Type B pancreatic cell (in vitro differentiated cells): Measurements from ENCODE around the gene ZNF516. TPM values are rescaled to one million over a fixed set of nuclear protein-coding genes. Genes with fewer than 3 reads are reported as not detected.
A peak's percentile ranks its signal among the peaks of the same experiment; 100 is the strongest.

Source experiments
- DNase-seq: peaks from one replicate; pipeline ENCODE4 v3.0.0; 2021; ENCODE audit warnings: mixed read lengths; ENCODE audit not compliant: unreplicated experiment; ENCODE audit errors: extremely low spot score
- H3K27ac Mint-ChIP-seq: 2 replicates; pipeline ENCODE4 v1.8.0; 2021; ENCODE audit warnings: mild to moderate bottlenecking, mixed read lengths
- H3K27me3 Mint-ChIP-seq: 2 replicates; pipeline ENCODE4 v1.8.0; 2021; ENCODE audit warnings: mixed read lengths
- H3K36me3 Mint-ChIP-seq: 2 replicates; pipeline ENCODE4 v1.8.0; 2021; ENCODE audit warnings: mixed read lengths
- H3K4me1 Mint-ChIP-seq: one replicate; pipeline ENCODE4 v1.8.0; 2021; ENCODE audit warnings: mixed read lengths; ENCODE audit not compliant: unreplicated experiment
- H3K4me3 Mint-ChIP-seq: 2 replicates; pipeline ENCODE4 v1.8.0; 2021; ENCODE audit warnings: mild to moderate bottlenecking, mixed read lengths
- H3K9me3 Mint-ChIP-seq: 2 replicates; pipeline ENCODE4 v1.8.0; 2021; ENCODE audit warnings: mixed read lengths
- total RNA-seq: library from RNA; stranded (reverse); gene quantifications from 2 replicates; pipeline ENCODE4 v1.2.1, GENCODE V29; 2021; ENCODE audit warnings: low replicate concordance
- TF ChIP-seq, protein P1 (sequence below): fragments of 200-600 bp; sonication (generic); conservative IDR thresholded peaks from 2 replicates; pipeline ENCODE4 v1.5.0; 2021; ENCODE audit warnings: antibody characterized with exemption, mild to moderate bottlenecking

ZNF516 gene
- total RNA-seq, 1 donor from 2014 or later: 71.2 TPM

DNA sequence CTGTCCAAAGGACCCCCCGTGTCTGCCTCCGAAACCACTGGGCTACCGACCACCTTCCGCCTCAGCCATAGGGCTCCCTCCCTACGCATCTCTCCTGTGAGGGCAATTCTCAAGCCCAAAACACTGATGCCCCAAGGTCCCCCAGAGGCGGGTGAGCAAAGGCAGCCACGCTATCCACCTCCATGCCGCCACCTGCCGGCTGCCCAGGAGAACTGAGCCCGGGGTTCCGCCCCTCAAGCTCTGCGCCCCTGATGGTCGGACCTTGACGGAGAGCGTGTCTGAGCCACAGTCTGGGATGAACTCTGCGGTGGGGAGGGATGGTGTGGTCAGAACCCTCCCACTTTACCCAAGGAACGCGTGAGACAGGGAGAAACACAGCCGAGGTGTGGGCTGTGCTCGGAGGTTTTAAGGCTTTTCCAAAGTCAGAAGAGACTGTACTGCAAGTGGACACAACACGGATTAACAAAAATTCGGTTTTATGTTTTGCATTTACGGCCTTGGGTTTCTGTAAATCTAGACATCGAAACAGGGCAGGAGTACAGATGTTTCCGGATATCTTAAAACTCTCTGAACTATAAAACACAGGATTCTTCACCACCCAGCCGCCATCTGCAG lies 114.1 kb downstream of the ZNF516 start:
- peaks cover 19% of the 10 kb centered on the region for H3K36me3 Mint-ChIP-seq
- no peak for DNase-seq
- H3K27ac Mint-ChIP-seq: no peak overlapping the region
- no peaks in the 10 kb centered on the region for H3K27me3 Mint-ChIP-seq
- TF ChIP-seq, protein P1, sequence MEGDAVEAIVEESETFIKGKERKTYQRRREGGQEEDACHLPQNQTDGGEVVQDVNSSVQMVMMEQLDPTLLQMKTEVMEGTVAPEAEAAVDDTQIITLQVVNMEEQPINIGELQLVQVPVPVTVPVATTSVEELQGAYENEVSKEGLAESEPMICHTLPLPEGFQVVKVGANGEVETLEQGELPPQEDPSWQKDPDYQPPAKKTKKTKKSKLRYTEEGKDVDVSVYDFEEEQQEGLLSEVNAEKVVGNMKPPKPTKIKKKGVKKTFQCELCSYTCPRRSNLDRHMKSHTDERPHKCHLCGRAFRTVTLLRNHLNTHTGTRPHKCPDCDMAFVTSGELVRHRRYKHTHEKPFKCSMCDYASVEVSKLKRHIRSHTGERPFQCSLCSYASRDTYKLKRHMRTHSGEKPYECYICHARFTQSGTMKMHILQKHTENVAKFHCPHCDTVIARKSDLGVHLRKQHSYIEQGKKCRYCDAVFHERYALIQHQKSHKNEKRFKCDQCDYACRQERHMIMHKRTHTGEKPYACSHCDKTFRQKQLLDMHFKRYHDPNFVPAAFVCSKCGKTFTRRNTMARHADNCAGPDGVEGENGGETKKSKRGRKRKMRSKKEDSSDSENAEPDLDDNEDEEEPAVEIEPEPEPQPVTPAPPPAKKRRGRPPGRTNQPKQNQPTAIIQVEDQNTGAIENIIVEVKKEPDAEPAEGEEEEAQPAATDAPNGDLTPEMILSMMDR: peak; percentile 71
- no peak overlapping the region for H3K4me3 Mint-ChIP-seq
- H3K9me3 Mint-ChIP-seq: no peaks in the 10 kb centered on the region
- peaks cover 2% of the 10 kb centered on the region for H3K4me1 Mint-ChIP-seq

DNA sequence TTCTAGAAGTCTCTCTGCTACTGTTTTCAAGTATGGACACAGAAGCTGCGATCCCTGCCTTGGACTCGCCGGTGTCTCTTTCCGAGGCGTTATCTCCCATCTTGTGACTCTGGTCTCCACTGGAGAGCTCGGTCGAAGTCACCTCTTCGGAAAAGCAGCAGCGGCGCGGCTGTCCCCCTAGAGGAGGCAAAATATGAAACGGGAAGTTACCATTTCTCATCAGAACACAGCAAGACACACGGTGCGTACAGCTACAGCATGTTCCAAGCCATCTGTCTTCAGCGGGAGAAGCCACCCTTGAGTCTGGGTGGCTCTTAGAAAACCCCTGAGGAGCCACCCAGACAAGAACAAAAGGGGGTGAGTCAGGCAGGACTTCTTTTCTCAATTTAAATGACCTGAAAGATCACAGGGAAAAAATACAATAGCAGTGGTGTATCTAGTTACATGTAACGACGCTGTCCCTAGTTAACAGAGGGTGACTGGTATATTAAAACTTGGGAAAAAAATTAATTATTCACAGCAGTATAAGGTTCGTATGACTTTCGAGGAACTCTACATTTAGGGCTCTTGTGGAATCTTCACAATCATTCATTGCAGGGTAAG lies 114.8 kb downstream of the ZNF516 start:
- H3K27ac Mint-ChIP-seq: no peak overlapping the region
- no peak for DNase-seq

DNA sequence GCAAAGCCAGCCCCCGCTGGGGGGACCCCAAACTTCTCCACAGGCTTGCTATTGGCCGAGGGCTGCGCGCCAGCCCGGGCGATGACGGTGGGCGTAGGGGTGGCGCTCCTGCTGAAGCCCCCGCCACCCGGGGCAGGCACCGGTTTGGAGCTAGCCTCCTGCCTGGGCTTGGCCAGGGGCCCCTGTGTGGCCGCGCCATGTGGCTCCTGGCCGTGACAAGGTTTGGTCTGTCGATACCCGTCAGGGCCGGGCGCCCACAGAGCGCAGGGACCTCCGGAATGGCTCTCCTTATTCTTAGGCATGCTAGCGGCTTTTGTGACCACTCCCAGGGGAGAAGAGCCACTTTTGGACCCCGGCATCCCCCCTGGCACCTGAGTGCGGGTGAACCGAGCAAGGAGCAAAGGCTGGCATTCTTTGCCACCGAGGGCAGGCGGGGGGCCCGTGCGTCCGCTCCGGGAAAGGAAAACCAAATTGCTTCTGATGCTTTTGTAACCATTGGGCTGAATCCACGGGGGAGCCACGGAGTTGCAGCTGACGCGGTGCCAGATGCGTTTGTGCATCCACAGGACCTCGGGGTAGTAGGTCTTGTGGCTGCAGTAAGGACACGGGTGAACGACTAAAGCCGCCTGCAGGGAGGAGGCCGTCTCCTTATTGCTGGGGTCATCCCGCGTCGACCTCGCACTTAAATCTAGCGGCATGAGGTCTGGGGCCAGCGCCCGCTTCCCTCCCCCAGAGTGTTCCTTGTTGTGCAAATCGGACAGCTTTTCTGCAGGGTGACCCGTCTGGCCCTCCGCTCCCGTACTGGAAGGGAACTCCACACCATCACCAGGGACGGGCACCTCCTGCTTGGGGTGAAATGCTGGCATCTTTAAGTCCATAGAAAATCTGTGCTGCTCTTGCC lies 115.6 kb downstream of the ZNF516 start:
- peak; percentile 64 for DNase-seq
- Mint-ChIP-seq H3K27me3 (no peaks in the 10 kb centered on the region), H3K9me3 (no peaks in the 10 kb centered on the region), H3K27ac (no peak overlapping the region), H3K4me1 (peaks cover 9% of the 10 kb centered on the region), H3K4me3 (no peak overlapping the region), H3K36me3 (peaks cover 30% of the 10 kb centered on the region)
- TF ChIP-seq, protein P1: no peak

More for the DNA sequence above, 114.8 kb downstream of the ZNF516 start:
- Mint-ChIP-seq H3K4me1 (peaks cover 1% of the 10 kb centered on the region), H3K36me3 (peaks cover 22% of the 10 kb centered on the region), H3K9me3 (no peaks in the 10 kb centered on the region), H3K27me3 (no peaks in the 10 kb centered on the region), H3K4me3 (no peak overlapping the region)
- TF ChIP-seq, protein P1: no peak

DNA sequence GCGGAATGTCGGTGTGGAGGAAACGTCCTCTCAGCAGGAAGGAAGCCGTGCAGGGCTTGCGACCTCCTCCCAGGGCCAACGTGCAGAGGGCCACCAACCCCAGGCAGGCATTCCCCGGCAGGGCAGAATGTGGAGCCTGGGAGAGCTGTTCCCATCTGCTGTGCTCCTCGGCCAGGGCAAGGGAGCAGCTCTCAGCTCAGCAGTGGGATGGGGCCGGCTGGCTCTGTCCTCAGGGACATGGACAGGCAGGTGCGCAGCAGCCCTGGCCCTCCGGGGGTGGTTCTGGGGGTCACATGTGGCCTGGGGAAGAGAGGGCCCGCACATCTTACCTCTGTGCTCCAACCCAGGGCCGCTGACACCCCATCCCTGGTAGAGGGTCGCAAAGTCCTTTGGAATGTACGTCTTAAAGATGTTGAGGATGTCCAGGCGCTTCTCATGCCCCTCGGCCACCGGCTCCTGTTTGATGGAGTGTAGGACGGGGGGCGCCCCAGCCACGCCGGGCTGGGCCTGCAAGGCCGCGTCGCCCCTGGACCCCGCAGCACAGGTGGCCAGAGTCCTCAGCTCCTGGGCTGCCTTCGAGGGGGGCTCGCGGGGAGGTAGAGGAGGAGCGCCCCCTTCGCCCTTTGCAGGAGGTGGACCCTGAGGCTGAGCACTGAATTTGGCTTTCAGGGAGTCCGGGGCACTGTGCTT lies 116.4 kb downstream of the ZNF516 start:
- DNase-seq: peak; percentile 64
- peaks cover 32% of the 10 kb centered on the region for H3K36me3 Mint-ChIP-seq
- no peaks in the 10 kb centered on the region for H3K9me3 Mint-ChIP-seq
- H3K27ac Mint-ChIP-seq: no peak overlapping the region
- peaks cover 13% of the 10 kb centered on the region for H3K4me1 Mint-ChIP-seq
- H3K27me3 Mint-ChIP-seq: no peaks in the 10 kb centered on the region
- no peak overlapping the region for H3K4me3 Mint-ChIP-seq
- TF ChIP-seq, protein P1: no peak

DNA sequence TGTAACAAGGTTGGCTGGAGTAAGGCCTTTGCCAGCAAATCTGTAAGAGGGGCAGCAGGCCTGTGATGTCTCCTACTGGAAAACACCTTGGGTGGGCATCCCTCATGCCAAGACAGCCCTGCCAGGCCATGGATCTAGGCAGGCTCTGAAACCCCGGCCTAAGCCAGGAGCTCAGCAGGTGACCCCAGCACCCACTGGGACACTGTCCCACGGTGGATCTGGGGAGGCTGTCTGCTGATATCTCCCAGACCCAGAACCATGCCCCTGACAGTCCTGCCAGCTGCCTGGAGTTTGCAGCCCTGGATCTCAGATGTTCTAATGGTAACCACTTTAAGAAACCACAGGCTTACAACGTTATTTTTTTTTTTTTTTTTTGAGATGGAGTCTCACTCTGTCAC lies 117.7 kb downstream of the ZNF516 start:
- Mint-ChIP-seq H3K4me1 (peaks cover 20% of the 10 kb centered on the region), H3K27ac (no peak overlapping the region), H3K4me3 (no peak overlapping the region), H3K9me3 (no peaks in the 10 kb centered on the region), H3K36me3 (peaks cover 35% of the 10 kb centered on the region), H3K27me3 (no peaks in the 10 kb centered on the region)
- DNase-seq: no peak
- TF ChIP-seq, protein P1: no peak
